ENCODE measurements around the gene ABLIM3.

Gene ABLIM3

GRCh38 chr5:149141224-149141956, at the start of gene ABLIM3:
TSS of gene ABLIM3 (plus strand) at chr5:149141493. CDS start at chr5:149142096, 603 bp downstream.
- peak; percentile 57 to 59 for DNase-seq (ENCODE audit: low read depth in 2 of 2)

GRCh38 chr5:149093625-149094024, 47.7 kb upstream of the ABLIM3 start:
- no peak for DNase-seq (ENCODE audit: low read depth in 2 of 2)

DNA sequence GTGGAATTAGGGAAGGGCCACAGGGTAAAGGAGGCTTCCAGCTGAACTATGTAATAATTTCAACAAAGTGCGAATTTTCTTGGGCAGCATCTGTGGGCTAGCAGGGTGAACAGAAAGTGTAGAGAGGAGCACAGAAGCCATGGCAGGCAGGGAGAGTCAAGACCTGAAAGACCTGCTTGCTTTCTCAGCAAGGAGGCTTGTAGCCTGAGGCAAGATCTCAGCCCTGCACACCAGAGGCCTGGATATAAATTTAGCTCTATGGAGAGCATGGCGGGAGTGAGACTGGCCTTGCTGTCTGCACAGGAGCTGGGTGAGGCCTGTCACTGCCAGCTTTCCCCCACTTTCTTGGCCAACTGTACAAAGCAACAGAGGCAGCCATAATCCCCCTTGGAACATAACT, 46.3 kb upstream of the ABLIM3 start:
- no peak for DNase-seq (ENCODE audit: low read depth in 2 of 2)

DNA sequence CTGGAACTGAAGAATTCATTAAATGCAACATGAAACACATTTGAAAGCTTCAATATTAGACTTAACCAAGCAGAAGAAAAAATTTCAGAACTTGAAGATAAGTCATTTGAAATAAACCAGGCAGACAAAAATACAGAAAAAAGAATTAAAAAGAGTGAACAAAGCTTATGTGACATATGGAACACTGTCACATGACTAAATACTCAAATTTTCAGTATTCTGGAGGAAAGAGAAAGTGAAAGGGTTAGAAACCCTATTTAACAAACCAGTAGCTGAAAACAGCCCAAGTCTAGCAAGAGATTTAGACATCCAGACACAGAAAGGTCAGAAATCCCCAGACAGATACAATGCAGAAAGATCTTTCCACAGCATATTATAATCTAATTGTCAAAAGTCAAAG, 41.4 kb upstream of the ABLIM3 start:
- DNase-seq (ENCODE audit: low read depth in 2 of 2), result no peak

DNA sequence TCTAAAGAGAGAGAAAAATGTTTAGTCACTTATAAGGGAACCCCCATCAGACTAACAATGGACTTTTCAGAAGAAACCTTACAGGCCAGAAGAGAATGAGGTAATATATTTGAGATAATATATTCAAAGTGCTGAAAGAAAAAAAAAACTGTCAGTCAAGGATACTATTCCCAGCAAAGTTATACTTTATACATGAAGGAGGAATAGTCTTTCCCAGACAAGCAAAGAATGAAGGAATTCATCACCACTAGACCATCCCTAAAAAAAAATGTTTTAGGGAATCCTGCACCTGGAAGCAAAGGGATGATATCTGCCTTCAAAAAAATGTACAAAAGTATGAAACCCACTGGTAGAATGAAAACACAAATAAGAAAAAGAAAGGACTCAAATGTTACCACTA, 41.0 kb upstream of the ABLIM3 start:
- no peak for DNase-seq (ENCODE audit: low read depth in 2 of 2)

DNA sequence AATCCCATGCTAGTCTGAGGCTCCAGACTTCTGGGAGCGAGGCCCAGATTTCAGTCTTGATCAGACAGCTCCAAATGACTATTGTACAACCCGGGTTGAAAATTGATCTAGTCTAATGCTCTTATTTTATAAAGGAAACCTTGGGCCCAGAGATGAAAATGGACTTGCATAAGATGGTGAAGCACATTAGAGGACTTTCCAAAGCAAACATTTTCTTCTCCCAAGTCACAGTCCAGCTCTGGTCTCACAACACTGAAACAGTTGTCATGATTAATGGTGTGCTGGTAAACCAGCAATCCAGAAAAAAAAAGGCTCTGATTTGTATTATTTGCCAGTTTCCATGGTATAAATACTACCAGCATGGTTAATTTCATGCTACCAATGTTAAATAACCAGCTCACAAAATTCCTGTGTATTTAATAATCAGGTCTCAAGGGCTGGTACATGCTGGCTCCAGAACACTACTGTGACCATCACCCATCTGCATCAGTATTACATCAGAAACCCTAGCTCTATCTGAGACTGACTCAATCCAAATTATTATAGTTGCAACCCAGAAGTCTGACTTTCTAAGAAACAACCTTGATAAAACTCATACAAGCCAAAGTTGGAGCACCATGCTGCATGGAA, 32.5 kb upstream of the ABLIM3 start:
- no peak for DNase-seq (ENCODE audit: low read depth in 2 of 2)

- no peak for DNase-seq (ENCODE audit: low read depth in 2 of 2)
These were observed 30.9 kb upstream of the ABLIM3 start for GRCh38 chr5:149110406-149110805.

DNA sequence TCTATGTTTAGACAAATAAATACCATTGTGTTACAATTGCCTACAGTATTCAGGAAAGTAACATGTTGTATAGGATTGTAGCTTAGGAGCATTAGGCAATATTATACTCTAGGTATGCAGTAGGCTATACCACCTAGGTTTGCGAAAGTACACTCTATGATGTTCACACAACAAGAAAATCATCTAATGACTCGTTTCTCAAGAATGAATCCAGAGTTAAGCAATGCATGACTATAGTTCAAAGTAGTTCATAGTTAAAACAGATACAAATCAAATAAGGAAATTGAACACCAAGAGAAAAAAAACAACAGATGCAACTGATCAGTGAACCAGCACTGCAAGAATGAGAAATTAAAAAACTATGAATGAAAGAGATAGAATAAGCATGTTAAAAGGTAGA, 27.6 kb upstream of the ABLIM3 start:
- DNase-seq (ENCODE audit: low read depth in 2 of 2), result no peak

DNA sequence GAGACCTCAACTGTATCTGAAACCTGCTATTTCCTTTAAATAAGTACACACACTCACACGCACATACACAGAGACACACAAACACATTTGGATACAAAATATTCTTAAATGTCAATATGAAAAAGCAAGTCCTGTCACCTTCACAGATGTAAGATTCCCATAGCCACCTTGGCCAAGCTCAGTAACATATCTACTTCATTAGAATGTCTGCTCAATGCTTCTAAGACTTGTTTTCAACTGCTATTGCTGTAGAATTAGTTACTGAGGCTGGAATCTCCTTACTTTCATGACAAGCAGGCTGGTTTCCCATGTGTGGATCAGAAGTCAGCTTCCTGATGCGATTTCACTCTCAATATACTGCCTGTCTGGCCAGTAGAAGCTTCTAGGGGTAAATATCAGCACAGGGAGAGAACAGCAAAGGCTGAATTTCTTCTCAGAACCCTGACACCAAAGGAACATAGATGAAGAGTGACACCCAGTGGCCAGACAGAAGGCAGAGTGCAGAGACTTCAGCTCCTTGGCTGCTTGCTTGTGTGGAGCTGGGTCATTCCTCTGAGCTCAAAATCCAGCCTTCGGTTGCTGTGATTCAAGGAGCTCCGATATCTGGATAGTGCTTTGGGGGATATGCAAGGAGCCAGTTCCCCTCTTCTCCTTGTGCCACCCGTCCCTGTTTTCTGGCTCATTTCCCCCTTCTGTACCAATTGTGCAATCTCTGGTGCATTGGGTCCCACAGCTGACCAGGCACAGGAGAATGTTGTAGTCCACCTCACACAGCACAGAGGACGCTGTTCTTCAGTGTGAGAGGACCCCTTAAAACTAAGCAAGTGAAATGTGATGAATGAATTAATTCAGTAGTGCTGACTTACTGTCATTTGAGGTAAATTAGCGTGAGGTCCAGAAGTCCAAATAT, 26.6 kb upstream of the ABLIM3 start:
- DNase-seq (ENCODE audit: low read depth in 2 of 2), result peak in 1 of 2 donors; percentile 5

DNA sequence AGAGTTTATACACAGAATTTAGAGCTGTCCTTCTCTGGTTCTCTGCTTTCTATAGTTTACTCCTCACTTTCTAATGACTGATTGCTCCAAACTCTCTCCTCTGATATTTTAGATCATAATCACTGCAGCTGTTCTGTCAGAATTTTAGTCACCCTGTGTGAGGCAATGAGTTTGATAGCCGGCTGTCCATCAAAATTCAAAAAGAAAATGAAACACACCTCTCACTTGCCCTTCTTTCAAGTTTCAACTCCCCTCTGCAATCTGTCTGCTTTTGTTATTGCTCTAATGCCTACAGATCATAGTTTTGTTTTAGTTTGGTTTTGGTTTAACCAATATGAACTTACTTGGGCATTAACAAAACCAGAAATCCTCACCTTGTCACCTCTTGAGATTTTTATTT, 23.3 kb upstream of the ABLIM3 start:
- DNase-seq (ENCODE audit: low read depth in 2 of 2), result no peak

GRCh38 chr5:149118463-149118862, 22.8 kb upstream of the ABLIM3 start:
- no peak for DNase-seq (ENCODE audit: low read depth in 2 of 2)

- no peak for DNase-seq (ENCODE audit: low read depth in 2 of 2)
These were observed 20.1 kb upstream of the ABLIM3 start for GRCh38 chr5:149121145-149121544.

DNA sequence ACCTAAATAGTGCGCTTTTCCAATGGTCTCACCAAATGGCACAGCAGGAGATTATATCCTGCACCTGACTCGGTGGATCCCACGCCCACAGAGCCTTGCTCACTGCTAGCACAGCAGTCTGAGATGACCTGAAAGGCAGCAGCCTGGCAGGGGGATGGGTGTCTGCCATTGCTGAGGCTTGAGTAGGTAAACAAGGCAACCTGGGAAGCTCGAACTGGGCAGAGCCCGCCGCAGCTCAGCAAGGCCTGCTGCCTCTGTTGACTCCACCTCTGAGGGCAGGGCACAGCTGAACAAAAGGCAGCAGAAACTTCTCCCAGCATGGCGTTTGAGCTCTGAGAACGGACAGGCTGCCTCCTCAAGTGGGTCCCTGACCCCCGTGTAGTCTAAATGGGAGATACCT, 18.1 kb upstream of the ABLIM3 start:
- no peak for DNase-seq (ENCODE audit: low read depth in 2 of 2)

GRCh38 chr5:149125386-149125891, 15.9 kb upstream of the ABLIM3 start:
- no peak for DNase-seq (ENCODE audit: low read depth in 2 of 2)

DNA sequence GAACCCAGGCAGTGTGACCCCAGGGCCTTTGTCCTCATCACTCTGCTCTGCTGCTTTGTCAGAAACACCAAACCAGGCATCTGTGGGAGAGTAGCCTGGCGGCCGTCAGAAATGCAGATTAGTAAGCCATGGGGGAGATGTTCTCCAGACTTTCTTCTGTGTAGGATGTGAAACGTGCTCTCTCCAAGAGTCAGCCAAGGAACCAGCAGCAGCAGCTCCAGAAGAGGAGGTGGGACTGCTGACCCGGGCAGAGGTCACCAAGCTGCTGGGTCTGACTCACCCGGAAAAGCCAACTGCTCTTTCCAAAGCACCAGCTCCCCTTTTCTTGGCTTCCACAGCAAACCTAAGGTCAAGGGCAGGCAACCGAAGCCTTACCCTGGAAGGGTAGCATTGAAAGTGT, 14.4 kb upstream of the ABLIM3 start:
- DNase-seq (ENCODE audit: low read depth in 2 of 2), result no peak

- no peak for DNase-seq (ENCODE audit: low read depth in 2 of 2)
These were observed 13.8 kb upstream of the ABLIM3 start for GRCh38 chr5:149127394-149127955.

DNA sequence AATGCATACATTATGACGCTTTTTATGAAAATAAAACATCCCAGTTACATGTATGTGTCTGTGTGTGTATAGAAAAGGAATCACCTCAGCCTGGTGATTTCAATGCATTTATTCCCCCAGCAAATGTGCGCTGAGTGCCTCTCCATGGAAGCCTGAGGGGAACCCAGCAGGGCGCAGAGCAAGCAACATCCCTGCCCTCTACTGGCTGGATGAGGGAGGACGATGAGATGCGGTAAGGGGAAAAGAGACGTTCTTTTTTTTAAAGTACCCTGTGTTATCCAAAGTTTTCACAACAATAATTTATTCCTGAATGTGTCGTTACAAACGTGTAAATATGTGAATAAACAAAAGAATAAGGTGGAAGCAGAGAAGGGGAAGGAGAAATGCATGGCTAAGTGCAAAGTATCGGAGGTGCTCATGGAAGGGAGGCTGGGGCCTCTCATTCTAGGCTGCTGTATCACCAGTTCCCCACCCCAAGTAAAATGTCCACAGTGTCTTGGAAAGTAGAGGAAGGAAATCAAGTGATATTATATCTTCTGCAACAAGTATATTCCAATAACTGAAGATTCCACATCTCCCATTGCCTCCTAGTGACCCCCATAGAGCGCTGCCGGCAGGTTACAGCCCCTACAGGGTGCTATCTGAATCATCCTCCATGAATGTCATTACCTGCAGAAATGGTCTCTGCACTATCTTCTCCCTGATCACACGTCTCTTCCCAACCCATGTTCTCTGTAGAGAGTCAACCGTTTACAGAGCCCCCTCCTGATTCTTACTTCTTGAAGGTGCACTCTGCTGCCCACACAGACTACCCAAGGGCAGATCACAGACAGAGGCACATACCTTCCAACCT, 13.0 kb upstream of the ABLIM3 start:
- DNase-seq (ENCODE audit: low read depth in 2 of 2), result no peak

DNA sequence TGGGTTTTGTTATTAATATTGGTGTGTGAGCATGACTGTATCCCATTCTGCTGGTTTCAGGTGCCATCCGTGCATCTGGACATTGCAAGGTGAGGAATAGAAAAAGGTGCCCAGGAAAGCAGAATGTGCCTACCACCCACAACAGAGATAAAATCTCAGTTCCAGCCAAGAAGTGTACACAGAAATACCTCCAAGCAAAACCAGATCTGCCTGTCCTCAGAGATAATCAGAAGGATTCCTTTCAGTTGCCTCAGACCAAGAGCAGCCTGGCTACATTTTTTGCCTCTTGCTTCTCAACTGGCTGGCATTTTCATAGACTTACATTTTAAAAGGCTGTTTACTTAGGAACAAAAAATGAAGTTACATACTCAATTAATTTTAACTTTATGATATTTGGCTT, 12.1 kb upstream of the ABLIM3 start:
- no peak for DNase-seq (ENCODE audit: low read depth in 2 of 2)

DNA sequence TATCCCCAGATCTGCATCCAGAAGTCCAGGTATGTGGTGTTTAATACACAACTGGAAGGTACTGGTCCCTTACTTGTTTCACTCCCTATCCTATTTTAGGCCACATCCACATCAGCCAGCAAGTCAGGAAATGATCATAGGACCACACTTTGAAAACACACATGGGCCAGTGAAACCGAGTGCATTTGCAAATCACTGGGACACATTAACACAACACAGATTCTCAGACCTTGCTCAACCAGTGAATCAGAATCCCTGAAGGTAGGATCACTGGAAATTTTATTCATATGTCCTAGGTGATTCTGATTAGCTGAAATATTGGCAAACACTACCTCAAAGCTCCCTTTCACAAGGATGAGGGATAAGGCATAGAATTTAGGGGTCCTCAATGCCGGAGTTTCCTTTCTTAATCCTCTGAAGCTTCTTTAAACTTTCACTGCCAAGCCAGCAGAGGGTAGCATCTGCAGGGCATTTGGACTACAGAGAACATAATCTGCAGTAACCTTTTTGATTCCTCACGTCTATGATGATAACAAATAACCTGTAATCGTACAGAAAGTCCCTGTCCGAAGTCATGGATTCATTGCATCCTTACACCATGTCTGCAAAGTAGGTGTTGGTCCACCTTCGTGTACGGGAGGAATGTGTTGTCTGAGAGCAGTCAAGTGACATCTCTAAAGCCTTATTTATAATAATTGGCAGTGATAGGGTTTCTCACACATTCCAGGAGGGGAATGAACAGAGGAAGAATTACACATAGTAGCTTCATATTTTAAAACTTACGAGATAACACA, 11.0 kb upstream of the ABLIM3 start:
- no peak for DNase-seq (ENCODE audit: low read depth in 2 of 2)

DNA sequence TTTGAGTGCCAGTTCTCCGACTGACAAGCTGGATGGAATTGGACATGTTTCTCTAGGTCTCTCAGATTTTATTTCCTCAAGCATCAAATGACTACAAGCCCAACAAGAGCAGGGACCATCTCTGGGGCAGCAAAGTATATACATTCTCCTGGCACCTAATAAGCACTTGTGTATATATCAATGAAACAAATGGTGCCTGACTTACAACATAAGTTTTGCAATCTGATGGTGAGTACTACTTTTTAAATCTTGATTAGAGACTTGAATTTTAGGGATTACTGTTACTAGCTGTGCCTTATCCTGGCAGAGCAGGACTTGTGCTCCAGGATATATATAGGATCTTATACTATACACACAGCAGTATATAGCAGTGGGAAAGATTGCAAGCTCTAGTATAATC, 8.8 kb upstream of the ABLIM3 start:
- DNase-seq (ENCODE audit: low read depth in 2 of 2), result no peak

Data from activated CD4-positive, alpha-beta T cell treated with anti-CD3 and anti-CD28 coated beads for 24 hours (primary cell).